Measurements from ENCODE around the gene MS4A8. TPM values are rescaled to one million over a fixed set of nuclear protein-coding genes. Genes with fewer than 3 reads are reported as not detected.

The MS4A8 gene
- total RNA-seq, 6 experiments from 2014 or later: 0.62 TPM; not detected in 5

GRCh38 chr11:60743058-60743457 is 43.6 kb downstream of the MS4A8 start:
- intact Hi-C loops (cut with DNase I): no loop called here
- Histone ChIP-seq H3K4me1 (no peaks in the 10 kb centered on the region), H3K9me3 (no peaks in the 10 kb centered on the region), H3K27ac (no peak overlapping the region), H3K27me3 (no peaks in the 10 kb centered on the region), H3K4me3 (no peak overlapping the region), H3K36me3 (no peaks in the 10 kb centered on the region)
- no peak for DNase-seq
- no peak for TF ChIP-seq POLR2A (IDR thresholded peaks at IDR 0.05)
- TF ChIP-seq CTCF (IDR thresholded peaks at IDR 0.05): no peak
- WGBS (ENCODE audit: insufficient coverage, low coverage, low lambda C conversion rate, missing lambda C conversion rate): 21% methylated on average over 1 of the region's 1 CpG
- no peak for ATAC-seq

- DNase-seq: no peak
- H3K27me3 ChIP-seq: no peaks in the 10 kb centered on the region
- H3K4me1 ChIP-seq: no peaks in the 10 kb centered on the region
- H3K9me3 ChIP-seq: no peaks in the 10 kb centered on the region
- intact Hi-C loops (cut with DNase I): no loop called here
- no peak for TF ChIP-seq POLR2A (IDR thresholded peaks at IDR 0.05)
- TF ChIP-seq CTCF (IDR thresholded peaks at IDR 0.05): no peak
- 78% methylated on average over 5 of the region's 5 CpGs for WGBS (ENCODE audit: insufficient coverage, low coverage, low lambda C conversion rate, missing lambda C conversion rate)
- no peak overlapping the region for H3K27ac ChIP-seq
- no peaks in the 10 kb centered on the region for H3K36me3 ChIP-seq
- ATAC-seq: no peak
- no peak overlapping the region for H3K4me3 ChIP-seq
Observed at GRCh38 chr11:60744114-60744513, 44.7 kb downstream of the MS4A8 start.

- no peaks in the 10 kb centered on the region for H3K9me3 ChIP-seq
- H3K4me1 ChIP-seq: no peaks in the 10 kb centered on the region
- intact Hi-C loops (cut with DNase I): no loop called here
- 80% methylated on average over 14 of the region's 14 CpGs for WGBS (ENCODE audit: insufficient coverage, low coverage, low lambda C conversion rate, missing lambda C conversion rate)
- H3K27ac ChIP-seq: no peak overlapping the region
- no peaks in the 10 kb centered on the region for H3K36me3 ChIP-seq
- TF ChIP-seq POLR2A (IDR thresholded peaks at IDR 0.05) (no peak), CTCF (IDR thresholded peaks at IDR 0.05) (no peak)
- ATAC-seq (no peak), DNase-seq (no peak)
- no peak overlapping the region for H3K4me3 ChIP-seq
- H3K27me3 ChIP-seq: no peaks in the 10 kb centered on the region
Observed at GRCh38 chr11:60747359-60747873, 48.0 kb downstream of the MS4A8 start.

GRCh38 chr11:60748225-60748624 is 48.8 kb downstream of the MS4A8 start:
- Histone ChIP-seq H3K36me3 (no peaks in the 10 kb centered on the region), H3K27ac (no peak overlapping the region), H3K4me3 (no peak overlapping the region), H3K4me1 (no peaks in the 10 kb centered on the region), H3K27me3 (no peaks in the 10 kb centered on the region), H3K9me3 (no peaks in the 10 kb centered on the region)
- ATAC-seq (no peak), DNase-seq (no peak)
- TF ChIP-seq CTCF (IDR thresholded peaks at IDR 0.05) (no peak), POLR2A (IDR thresholded peaks at IDR 0.05) (no peak)
- intact Hi-C loops (cut with DNase I): no loop called here
- WGBS (ENCODE audit: insufficient coverage, low coverage, low lambda C conversion rate, missing lambda C conversion rate): 82% methylated on average over 3 of the region's 17 CpGs

- ATAC-seq: no peak
- H3K4me1 ChIP-seq: no peaks in the 10 kb centered on the region
- 57% methylated on average over 7 of the region's 8 CpGs for WGBS (ENCODE audit: insufficient coverage, low coverage, low lambda C conversion rate, missing lambda C conversion rate)
- TF ChIP-seq POLR2A (IDR thresholded peaks at IDR 0.05): no peak
- no peak for TF ChIP-seq CTCF (IDR thresholded peaks at IDR 0.05)
- H3K4me3 ChIP-seq: no peak overlapping the region
- intact Hi-C loops (cut with DNase I): no loop called here
- H3K36me3 ChIP-seq: no peaks in the 10 kb centered on the region
- H3K27me3 ChIP-seq: no peaks in the 10 kb centered on the region
- no peak overlapping the region for H3K27ac ChIP-seq
- no peak for DNase-seq
- no peaks in the 10 kb centered on the region for H3K9me3 ChIP-seq
Observed at GRCh38 chr11:60748821-60749220, 49.4 kb downstream of the MS4A8 start.
